ENCODE data around the gene DPP6.
"Not testable (repeated sequence)": the region's sequence is repeated elsewhere in the genome, so short reads cannot be mapped to it uniquely, and the experiment has no call there.

- not testable (repeated sequence) for TF ChIP-seq POLR2AphosphoS5, CTCF, POLR2A, EP300 (IDR thresholded peaks at IDR 0.05)
Measured at GRCh38 chr7:154678001-154678550, 625.9 kb downstream of the DPP6 start.
